Smooth muscle cell (in vitro differentiated cells): ENCODE data around the gene LRRC61. TPM values are rescaled to one million over a fixed set of nuclear protein-coding genes. Genes with fewer than 3 reads are reported as not detected.
A peak's percentile ranks its signal among the peaks of the same experiment; 100 is the strongest.

Source experiments
- DNase-seq: peaks from one replicate; lab custom pipeline; 2025; ENCODE audit not compliant: unreplicated experiment; lab: John Stamatoyannopoulos, UW
- H2AFZ ChIP-seq: fragments of 200-600 bp; sonication (generic); 2 replicates; pipeline ENCODE4 v1.6.0; 2016; ENCODE audit warnings: antibody characterized with exemption, low read depth, mild to moderate bottlenecking
- H3F3A ChIP-seq: fragments of 200-600 bp; sonication (generic); 2 replicates; pipeline ENCODE4 v1.6.0; 2017; ENCODE audit warnings: antibody characterized with exemption, low read depth
- H3K27ac ChIP-seq: fragments of 200-600 bp; sonication (generic); 2 replicates; pipeline ENCODE4 v1.5.1; 2016; ENCODE audit warnings: low read depth, mild to moderate bottlenecking
- H3K27me3 ChIP-seq: fragments of 200-600 bp; sonication (generic); 2 replicates; pipeline ENCODE4 v1.6.1; 2016; ENCODE audit warnings: low read depth, mild to moderate bottlenecking
- H3K36me3 ChIP-seq: fragments of 200-600 bp; sonication (generic); 2 replicates; pipeline ENCODE4 v1.5.1; 2016; ENCODE audit warnings: low read depth
- H3K4me1 ChIP-seq: fragments of 200-600 bp; sonication (generic); 2 replicates; pipeline ENCODE4 v1.5.1; 2016; ENCODE audit warnings: low read depth
- H3K4me2 ChIP-seq: fragments of 200-600 bp; sonication (generic); 2 replicates; pipeline ENCODE4 v1.6.0; 2016; ENCODE audit warnings: mild to moderate bottlenecking
- H3K4me3 ChIP-seq: fragments of 200-600 bp; sonication (generic); 2 replicates; pipeline ENCODE4 v1.5.1; 2016; ENCODE audit warnings: mild to moderate bottlenecking
- H3K79me2 ChIP-seq: fragments of 200-600 bp; sonication (generic); 2 replicates; pipeline ENCODE4 v1.6.0; 2016; ENCODE audit warnings: low read depth, mild to moderate bottlenecking
- H3K9ac ChIP-seq: fragments of 200-600 bp; sonication (generic); 2 replicates; pipeline ENCODE4 v1.6.0; 2016; ENCODE audit warnings: low read depth
- H3K9me3 ChIP-seq: fragments of 200-600 bp; sonication (generic); replicated peaks from 2 replicates; pipeline ENCODE4 v1.5.1; 2016; ENCODE audit warnings: low read depth
- H4K20me1 ChIP-seq: fragments of 200-600 bp; sonication (generic); 2 replicates; pipeline ENCODE4 v1.6.0; 2016; ENCODE audit warnings: low read depth
- WGBS: methylation state at CpG from one replicate; pipeline ENCODE4 v1.1.7; 2016; ENCODE audit warnings: low lambda C conversion rate; 5-methylcytosine and 5-hydroxymethylcytosine counted together
- polyA plus RNA-seq: library from polyadenylated mRNA; unstranded; fragments of >200 nt; fragmentation: Nextera tagmentation; extraction: Ambion mirVana; gene quantifications from 2 replicates; pipeline ENCODE4 v1.2.1, GENCODE V29; 2016
- total RNA-seq: library from RNA; depleted of rRNA; stranded (reverse); fragments of >200 nt; gene quantifications from 2 replicates; pipeline ENCODE4 v1.2.3, GENCODE V29; 2014
- TF ChIP-seq, protein P1 (sequence below): fragments of 200-600 bp; sonication (generic); IDR thresholded peaks from 2 replicates; pipeline ENCODE4 v1.5.1; 2017; ENCODE audit warnings: borderline replicate concordance, mild to moderate bottlenecking, antibody characterized with exemption; ENCODE audit not compliant: insufficient read depth, poor library complexity, severe bottlenecking

LRRC61 gene
- total and polyA plus RNA-seq, 2 experiments from 2014 or later = 6.9 to 14.7 TPM

- DNase-seq = no peak
- WGBS = 88% methylated on average over 11 of the region's 11 CpGs
- H2AFZ ChIP-seq = no peak overlapping the region
Measured at GRCh38 chr7:150338166-150338829, 15.1 kb downstream of the LRRC61 start.

DNA sequence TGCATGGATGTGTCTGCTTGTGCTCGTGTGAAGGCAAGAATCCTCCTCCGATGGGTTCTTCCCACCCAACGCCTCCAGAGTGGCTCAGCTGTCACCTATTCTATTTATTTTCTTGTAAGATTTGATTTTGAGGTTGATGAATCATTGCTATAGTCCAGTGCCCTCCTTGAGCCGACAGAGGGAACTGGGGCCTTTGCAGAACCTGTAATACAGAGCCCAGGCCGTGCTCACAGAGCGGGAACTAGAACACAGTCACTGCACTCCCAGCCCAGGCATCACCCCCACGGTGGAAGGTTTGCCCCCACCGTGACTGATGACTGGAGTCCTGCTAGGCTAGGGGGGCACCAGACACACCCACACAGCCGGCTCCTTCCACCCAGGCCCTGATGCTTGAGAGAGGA, 16.3 kb downstream of the LRRC61 start:
- H3K4me1 ChIP-seq = peaks cover 19% of the 10 kb centered on the region
- WGBS = 70% methylated on average over 9 of the region's 9 CpGs
- no peak overlapping the region for H3K4me3 ChIP-seq
- H4K20me1 ChIP-seq = no peaks in the 10 kb centered on the region
- H3K9me3 ChIP-seq = no peaks in the 10 kb centered on the region
- no peak overlapping the region for H3K9ac ChIP-seq
- no peak overlapping the region for H3K27ac ChIP-seq
- H3K36me3 ChIP-seq = no peaks in the 10 kb centered on the region
- peaks cover 29% of the 10 kb centered on the region for H3K27me3 ChIP-seq
- TF ChIP-seq, protein P1, sequence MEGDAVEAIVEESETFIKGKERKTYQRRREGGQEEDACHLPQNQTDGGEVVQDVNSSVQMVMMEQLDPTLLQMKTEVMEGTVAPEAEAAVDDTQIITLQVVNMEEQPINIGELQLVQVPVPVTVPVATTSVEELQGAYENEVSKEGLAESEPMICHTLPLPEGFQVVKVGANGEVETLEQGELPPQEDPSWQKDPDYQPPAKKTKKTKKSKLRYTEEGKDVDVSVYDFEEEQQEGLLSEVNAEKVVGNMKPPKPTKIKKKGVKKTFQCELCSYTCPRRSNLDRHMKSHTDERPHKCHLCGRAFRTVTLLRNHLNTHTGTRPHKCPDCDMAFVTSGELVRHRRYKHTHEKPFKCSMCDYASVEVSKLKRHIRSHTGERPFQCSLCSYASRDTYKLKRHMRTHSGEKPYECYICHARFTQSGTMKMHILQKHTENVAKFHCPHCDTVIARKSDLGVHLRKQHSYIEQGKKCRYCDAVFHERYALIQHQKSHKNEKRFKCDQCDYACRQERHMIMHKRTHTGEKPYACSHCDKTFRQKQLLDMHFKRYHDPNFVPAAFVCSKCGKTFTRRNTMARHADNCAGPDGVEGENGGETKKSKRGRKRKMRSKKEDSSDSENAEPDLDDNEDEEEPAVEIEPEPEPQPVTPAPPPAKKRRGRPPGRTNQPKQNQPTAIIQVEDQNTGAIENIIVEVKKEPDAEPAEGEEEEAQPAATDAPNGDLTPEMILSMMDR = no peak
- H3K79me2 ChIP-seq = no peaks in the 10 kb centered on the region
- H3F3A ChIP-seq = no peaks in the 10 kb centered on the region
- H3K4me2 ChIP-seq = no peak overlapping the region
- DNase-seq = no peak
- no peak overlapping the region for H2AFZ ChIP-seq

More at GRCh38 chr7:150338166-150338829, 15.1 kb downstream of the LRRC61 start:
- H3K9me3 ChIP-seq = no peaks in the 10 kb centered on the region
- H3K79me2 ChIP-seq = no peaks in the 10 kb centered on the region
- H3K4me2 ChIP-seq = no peak overlapping the region
- no peaks in the 10 kb centered on the region for H4K20me1 ChIP-seq
- H3K36me3 ChIP-seq = no peaks in the 10 kb centered on the region
- H3K27ac ChIP-seq = no peak overlapping the region
- TF ChIP-seq, protein P1 = no peak
- peaks cover 19% of the 10 kb centered on the region for H3K4me1 ChIP-seq
- H3K27me3 ChIP-seq = peaks cover 29% of the 10 kb centered on the region
- no peak overlapping the region for H3K9ac ChIP-seq
- H3F3A ChIP-seq = no peaks in the 10 kb centered on the region
- H3K4me3 ChIP-seq = no peak overlapping the region

DNA sequence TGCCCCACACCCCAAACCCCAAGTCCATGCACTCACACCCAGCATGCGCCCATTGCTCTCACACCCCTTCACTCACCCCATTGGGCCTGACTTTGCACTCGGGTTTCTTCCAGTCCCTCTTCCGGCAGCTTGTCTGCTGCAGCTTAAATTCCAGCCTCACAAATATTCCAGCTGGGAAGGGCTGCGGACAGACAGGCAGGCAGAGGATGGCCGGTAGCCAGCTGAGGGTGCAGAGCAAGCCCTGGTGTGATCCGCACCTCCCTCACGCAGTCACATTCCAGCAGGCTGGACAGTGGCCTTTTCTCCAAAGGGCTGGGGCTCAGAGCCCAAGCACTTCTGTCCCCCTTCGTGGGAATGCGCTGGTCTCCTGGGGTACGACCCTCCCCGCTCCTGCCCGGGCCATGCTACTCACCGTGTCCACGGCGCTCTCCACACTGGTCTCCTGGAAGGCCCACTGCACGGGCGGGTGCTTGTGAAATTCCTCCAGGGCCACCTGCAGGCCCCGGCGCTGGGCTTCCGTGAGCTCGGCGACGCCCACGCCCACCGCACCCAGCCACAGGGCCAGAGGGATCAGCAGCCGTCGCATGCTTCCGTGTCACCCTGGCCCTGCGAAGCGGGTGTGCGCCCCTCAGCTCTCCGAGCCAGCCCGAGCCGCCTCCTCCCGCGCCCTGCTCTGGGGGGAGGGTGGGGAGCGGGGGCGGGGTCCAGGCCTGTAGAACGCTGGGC, 17.0 kb downstream of the LRRC61 start:
- TF ChIP-seq, protein P1 = no peak
- H2AFZ ChIP-seq = no peak overlapping the region
- WGBS = 15% methylated on average over 23 of the region's 39 CpGs
- H3K9me3 ChIP-seq = no peaks in the 10 kb centered on the region
- H3F3A ChIP-seq = no peaks in the 10 kb centered on the region
- no peaks in the 10 kb centered on the region for H3K79me2 ChIP-seq
- H4K20me1 ChIP-seq = no peaks in the 10 kb centered on the region
- no peaks in the 10 kb centered on the region for H3K36me3 ChIP-seq
- no peak overlapping the region for H3K9ac ChIP-seq
- H3K27me3 ChIP-seq = peaks cover 29% of the 10 kb centered on the region
- H3K4me3 ChIP-seq = peak overlapping the region; percentile 48
- H3K4me1 ChIP-seq = peaks cover 18% of the 10 kb centered on the region
- no peak overlapping the region for H3K27ac ChIP-seq
- DNase-seq = no peak
- peak overlapping the region; percentile 87 for H3K4me2 ChIP-seq
